HG03280 (cell line): Measurements from ENCODE around the gene TANC2.

Experiments used
- ATAC-seq: cut with Tn5 transposase; IDR thresholded peaks from one replicate; pipeline ENCODE4 v1.9.1; 2021; ENCODE audit warnings: mild to moderate bottlenecking, moderate library complexity; ENCODE audit not compliant: unreplicated experiment

TANC2 gene

DNA sequence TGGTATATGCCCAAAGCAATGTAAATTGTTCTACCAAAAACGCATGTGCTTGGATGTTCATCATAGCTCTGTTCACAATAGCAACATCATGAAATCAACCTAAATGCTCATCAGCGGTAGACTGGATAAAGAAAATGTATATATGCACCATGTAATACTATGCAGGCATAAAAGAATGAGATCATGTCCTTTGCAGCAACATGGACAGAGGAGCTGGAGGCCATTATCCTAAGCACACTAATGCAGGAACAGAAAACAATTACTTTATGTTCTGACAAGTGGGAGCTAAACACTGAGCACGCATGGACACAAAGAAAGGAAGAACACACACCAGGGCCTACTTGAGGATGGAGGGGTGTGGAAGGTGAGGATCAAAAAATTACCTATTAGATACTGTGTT lies 33.7 kb downstream of the TANC2 start:
- no peak for ATAC-seq

DNA sequence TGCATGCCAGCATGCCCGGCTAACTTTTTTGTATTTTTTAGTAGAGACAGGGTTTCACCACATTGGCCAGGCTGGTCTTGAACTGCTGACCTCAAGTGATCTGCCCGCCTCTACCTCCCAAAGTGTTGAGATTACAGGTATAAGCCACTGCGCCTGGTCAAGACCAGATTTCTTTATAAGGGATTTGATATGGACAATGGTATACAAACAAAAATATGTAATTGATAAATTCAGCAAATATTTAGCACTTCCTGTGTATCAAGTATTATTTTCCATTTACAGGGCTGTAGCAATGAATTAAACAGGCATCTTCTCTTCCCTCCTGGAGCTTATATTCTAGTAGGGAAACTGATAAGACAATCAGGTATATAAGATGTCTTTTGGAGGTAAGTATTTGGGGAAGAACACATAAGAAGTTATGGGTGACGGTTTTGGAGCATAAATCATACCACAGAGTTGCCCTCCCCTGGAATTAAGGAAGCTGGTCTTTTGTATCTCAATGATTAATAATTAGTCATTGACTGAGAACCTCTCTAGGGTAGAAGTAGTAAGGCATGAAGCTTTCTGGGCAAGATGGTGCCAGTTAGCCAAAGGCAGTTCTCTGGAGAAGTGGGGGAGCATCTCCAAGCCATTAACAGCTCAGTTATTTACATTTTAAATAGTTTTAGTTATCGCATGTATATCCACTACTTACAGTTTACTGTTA lies 35.8 kb downstream of the TANC2 start:
- ATAC-seq = no peak

DNA sequence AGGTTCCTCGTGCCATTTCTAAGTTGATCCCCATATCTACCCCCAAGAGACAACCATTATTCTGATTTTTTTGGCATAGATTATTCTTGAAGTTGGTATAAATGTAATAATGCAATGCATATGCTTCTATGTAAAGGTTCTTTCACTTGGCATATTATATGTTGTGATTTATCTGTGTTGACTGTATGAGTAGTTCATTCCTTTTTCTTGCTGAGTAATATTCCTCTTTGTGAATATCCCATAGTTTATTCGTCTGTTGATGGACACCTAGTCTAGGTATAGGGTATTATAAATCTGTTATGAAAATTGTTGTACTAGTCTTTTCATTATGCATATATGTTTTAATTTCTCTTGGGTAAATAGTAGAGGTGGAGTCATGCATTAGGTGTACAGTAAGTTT lies 36.6 kb downstream of the TANC2 start:
- no peak for ATAC-seq

DNA sequence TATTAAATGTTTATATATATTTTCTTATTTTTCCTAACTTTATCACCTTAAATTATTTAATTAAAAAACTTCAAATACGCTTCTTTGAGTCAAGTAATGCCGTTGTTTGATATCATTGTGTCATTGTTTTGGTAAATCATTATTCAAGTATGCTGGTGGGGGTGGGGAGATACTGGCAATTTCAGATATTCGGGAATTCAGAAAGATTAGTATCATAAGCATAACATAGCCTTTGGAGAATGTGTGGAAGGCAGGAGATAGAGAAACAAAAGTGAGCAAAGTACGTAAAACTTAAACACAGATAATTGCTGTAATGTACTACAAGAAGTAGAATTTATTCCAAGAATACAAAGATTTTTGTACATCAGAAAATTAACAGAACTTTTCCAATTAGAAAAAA lies 49.8 kb downstream of the TANC2 start:
- no peak for ATAC-seq
